ENCODE data around the gene DEAF1. TPM values are rescaled to one million over a fixed set of nuclear protein-coding genes. Genes with fewer than 3 reads are reported as not detected.

DEAF1 gene
- total and polyA plus RNA-seq, 10 of the 15 experiments (the other 5 are each of a cell fraction or from before 2014, with no cell fraction given) = 0.68 to 51.3 (median 25.9) TPM

DNA sequence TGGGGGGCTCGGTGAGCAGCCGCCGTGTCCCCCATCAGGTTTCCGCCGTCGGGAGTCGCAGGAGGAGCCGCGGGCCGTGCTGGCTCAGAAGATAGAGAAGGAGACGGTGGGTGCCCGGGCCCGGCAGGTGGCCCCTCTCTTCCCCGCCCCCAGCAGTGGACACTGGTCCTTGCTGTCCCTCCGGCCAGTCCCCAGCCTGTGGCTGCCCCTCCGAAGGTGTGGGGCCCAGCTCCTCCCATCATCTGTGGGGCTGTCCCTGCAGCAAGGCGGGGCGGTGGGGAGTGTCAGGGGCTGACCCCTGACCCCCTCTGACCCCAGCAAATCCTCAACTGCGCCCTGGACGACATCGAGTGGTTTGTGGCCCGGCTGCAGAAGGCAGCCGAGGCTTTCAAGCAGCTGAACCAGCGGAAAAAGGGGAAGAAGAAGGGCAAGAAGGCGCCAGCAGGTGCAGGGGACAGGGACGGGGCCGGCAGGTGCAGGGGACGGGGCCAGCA, 26.3 kb upstream of the DEAF1 start:
- Histone ChIP-seq H3K36me3 (ENCODE audit: control insufficient read depth in 2 of 2, insufficient read depth in 2 of 2, low read length in 1 of 2) (no peaks in the 10 kb centered on the region), H3K9ac (ENCODE audit: control insufficient read depth, insufficient read depth, low read length) (no peak overlapping the region), H3K4me1 (ENCODE audit: control insufficient read depth, insufficient read depth, low read length) (peaks cover 12% of the 10 kb centered on the region), H4K20me1 (ENCODE audit: control insufficient read depth, insufficient read depth) (no peaks in the 10 kb centered on the region), H3K27me3 (replicated peaks in 1 of 2; ENCODE audit: control insufficient read depth in 2 of 2, insufficient read depth in 2 of 2, low read length in 1 of 2) (0 out of 4 replicates have a peak, but pooled peaks cover 0 to 3% of the 10 kb centered on the region in 2 experiments), H3K4me3 (peak overlapping the region; percentile 57), H2AFZ (ENCODE audit: control insufficient read depth, low read depth, low read length) (0 out of 2 replicates have a peak overlapping the region, but pooled peaks have one; percentile 23), H3K4me2 (ENCODE audit: control insufficient read depth, insufficient read depth) (peak overlapping the region; percentile 84), H3K27ac (ENCODE audit: control insufficient read depth, insufficient read depth) (no peak overlapping the region), H3K79me2 (ENCODE audit: control insufficient read depth, insufficient read depth, low read length) (no peaks in the 10 kb centered on the region), H3K9me3 (replicated peaks; ENCODE audit: control insufficient read depth, insufficient read depth, low read length) (no peaks in the 10 kb centered on the region)
- intact Hi-C loops (cut with micrococcal nuclease; ENCODE audit: unreplicated experiment) = loop anchor here (2.0 to 5.0 kb wide), 2 partner anchors 24 to 104 kb away; partner anchors contain the start of gene IRF7
- FAIRE-seq (no peak), ATAC-seq (peak; percentile 2; the same call in 2 of the 3 replicates), DNase-seq (ENCODE audit: low read depth, low spot score) (no peak)
- 10% methylated on average over 21 of the region's 28 CpGs for WGBS (ENCODE audit: insufficient coverage, insufficient replicate concordance, low lambda C conversion rate, missing lambda C conversion rate)
- BruUV-seq (replicated peaks) = no TSS peak
- in situ Hi-C loops (cut with MboI) = loop anchor here (10.0 kb wide), 1 partner anchor 56 kb away; no protein-coding TSS in a partner anchor
- POLR2A ChIA-PET = interaction anchor here (0.6 to 8.2 kb wide), 8 partner anchors 14 to 193 kb away, joined by 3 to 72 read pairs (median 4); partner anchors contain the start of genes DEAF1, TALDO1 and TMEM80
- SMC1A ChIA-PET (ENCODE audit: uncharacterized antibody, unreplicated experiment) = interaction anchor here (0.9 to 2.7 kb wide), 5 partner anchors 25 to 61 kb away, joined by 3 to 30 read pairs (median 3); partner anchors contain the start of gene TMEM80
- RAD21 ChIA-PET (ENCODE audit: unreplicated experiment) = interaction anchor here (0.8 to 6.3 kb wide), 7 partner anchors 15 to 281 kb away, joined by 3 to 112 read pairs (median 6); partner anchors contain the start of genes DEAF1, EPS8L2 and TMEM80
- CTCF ChIA-PET = interaction anchor here (0.7 to 8.6 kb wide), 7 partner anchors 26 to 203 kb away, joined by 4 to 127 read pairs (median 17); partner anchors contain the start of genes DEAF1, LMNTD2 and TMEM80
- TF ChIP-seq, protein P1, sequence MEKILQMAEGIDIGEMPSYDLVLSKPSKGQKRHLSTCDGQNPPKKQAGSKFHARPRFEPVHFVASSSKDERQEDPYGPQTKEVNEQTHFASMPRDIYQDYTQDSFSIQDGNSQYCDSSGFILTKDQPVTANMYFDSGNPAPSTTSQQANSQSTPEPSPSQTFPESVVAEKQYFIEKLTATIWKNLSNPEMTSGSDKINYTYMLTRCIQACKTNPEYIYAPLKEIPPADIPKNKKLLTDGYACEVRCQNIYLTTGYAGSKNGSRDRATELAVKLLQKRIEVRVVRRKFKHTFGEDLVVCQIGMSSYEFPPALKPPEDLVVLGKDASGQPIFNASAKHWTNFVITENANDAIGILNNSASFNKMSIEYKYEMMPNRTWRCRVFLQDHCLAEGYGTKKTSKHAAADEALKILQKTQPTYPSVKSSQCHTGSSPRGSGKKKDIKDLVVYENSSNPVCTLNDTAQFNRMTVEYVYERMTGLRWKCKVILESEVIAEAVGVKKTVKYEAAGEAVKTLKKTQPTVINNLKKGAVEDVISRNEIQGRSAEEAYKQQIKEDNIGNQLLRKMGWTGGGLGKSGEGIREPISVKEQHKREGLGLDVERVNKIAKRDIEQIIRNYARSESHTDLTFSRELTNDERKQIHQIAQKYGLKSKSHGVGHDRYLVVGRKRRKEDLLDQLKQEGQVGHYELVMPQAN (conservative IDR thresholded peaks at IDR 0.05) = no peak
- TF ChIP-seq ZBED1 (IDR thresholded peaks at IDR 0.05; ENCODE audit: borderline replicate concordance) (no peak), RUNX3 (IDR thresholded peaks at IDR 0.05; ENCODE audit: low read length) (no peak), PAX8 (IDR thresholded peaks at IDR 0.05) (no peak), JUNB (IDR thresholded peaks at IDR 0.05) (no peak), ZNF622 (IDR thresholded peaks at IDR 0.05) (no peak), SMARCA5 (IDR thresholded peaks at IDR 0.05) (no peak), ZNF217 (IDR thresholded peaks at IDR 0.05) (no peak)
- TF ChIP-seq, protein P2, sequence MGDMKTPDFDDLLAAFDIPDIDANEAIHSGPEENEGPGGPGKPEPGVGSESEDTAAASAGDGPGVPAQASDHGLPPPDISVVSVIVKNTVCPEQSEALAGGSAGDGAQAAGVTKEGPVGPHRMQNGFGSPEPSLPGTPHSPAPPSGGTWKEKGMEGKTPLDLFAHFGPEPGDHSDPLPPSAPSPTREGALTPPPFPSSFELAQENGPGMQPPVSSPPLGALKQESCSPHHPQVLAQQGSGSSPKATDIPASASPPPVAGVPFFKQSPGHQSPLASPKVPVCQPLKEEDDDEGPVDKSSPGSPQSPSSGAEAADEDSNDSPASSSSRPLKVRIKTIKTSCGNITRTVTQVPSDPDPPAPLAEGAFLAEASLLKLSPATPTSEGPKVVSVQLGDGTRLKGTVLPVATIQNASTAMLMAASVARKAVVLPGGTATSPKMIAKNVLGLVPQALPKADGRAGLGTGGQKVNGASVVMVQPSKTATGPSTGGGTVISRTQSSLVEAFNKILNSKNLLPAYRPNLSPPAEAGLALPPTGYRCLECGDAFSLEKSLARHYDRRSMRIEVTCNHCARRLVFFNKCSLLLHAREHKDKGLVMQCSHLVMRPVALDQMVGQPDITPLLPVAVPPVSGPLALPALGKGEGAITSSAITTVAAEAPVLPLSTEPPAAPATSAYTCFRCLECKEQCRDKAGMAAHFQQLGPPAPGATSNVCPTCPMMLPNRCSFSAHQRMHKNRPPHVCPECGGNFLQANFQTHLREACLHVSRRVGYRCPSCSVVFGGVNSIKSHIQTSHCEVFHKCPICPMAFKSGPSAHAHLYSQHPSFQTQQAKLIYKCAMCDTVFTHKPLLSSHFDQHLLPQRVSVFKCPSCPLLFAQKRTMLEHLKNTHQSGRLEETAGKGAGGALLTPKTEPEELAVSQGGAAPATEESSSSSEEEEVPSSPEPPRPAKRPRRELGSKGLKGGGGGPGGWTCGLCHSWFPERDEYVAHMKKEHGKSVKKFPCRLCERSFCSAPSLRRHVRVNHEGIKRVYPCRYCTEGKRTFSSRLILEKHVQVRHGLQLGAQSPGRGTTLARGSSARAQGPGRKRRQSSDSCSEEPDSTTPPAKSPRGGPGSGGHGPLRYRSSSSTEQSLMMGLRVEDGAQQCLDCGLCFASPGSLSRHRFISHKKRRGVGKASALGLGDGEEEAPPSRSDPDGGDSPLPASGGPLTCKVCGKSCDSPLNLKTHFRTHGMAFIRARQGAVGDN (IDR thresholded peaks at IDR 0.05) = no peak
- TF ChIP-seq, protein P3, sequence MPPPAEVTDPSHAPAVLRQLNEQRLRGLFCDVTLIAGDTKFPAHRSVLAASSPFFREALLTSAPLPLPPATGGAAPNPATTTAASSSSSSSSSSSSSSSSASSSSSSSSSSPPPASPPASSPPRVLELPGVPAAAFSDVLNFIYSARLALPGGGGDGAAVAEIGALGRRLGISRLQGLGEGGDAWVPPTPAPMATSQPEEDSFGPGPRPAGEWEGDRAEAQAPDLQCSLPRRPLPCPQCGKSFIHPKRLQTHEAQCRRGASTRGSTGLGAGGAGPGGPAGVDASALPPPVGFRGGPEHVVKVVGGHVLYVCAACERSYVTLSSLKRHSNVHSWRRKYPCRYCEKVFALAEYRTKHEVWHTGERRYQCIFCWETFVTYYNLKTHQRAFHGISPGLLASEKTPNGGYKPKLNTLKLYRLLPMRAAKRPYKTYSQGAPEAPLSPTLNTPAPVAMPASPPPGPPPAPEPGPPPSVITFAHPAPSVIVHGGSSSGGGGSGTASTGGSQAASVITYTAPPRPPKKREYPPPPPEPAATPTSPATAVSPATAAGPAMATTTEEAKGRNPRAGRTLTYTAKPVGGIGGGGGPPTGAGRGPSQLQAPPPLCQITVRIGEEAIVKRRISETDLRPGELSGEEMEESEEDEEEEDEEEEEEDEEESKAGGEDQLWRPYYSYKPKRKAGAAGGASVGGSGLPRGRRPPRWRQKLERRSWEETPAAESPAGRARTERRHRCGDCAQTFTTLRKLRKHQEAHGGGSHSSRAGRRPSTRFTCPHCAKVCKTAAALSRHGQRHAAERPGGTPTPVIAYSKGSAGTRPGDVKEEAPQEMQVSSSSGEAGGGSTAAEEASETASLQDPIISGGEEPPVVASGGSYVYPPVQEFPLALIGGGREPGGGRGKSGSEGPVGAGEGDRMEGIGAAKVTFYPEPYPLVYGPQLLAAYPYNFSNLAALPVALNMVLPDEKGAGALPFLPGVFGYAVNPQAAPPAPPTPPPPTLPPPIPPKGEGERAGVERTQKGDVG (CRISPR knock-in tag; IDR thresholded peaks at IDR 0.05) = no peak
- TF ChIP-seq, protein P4, sequence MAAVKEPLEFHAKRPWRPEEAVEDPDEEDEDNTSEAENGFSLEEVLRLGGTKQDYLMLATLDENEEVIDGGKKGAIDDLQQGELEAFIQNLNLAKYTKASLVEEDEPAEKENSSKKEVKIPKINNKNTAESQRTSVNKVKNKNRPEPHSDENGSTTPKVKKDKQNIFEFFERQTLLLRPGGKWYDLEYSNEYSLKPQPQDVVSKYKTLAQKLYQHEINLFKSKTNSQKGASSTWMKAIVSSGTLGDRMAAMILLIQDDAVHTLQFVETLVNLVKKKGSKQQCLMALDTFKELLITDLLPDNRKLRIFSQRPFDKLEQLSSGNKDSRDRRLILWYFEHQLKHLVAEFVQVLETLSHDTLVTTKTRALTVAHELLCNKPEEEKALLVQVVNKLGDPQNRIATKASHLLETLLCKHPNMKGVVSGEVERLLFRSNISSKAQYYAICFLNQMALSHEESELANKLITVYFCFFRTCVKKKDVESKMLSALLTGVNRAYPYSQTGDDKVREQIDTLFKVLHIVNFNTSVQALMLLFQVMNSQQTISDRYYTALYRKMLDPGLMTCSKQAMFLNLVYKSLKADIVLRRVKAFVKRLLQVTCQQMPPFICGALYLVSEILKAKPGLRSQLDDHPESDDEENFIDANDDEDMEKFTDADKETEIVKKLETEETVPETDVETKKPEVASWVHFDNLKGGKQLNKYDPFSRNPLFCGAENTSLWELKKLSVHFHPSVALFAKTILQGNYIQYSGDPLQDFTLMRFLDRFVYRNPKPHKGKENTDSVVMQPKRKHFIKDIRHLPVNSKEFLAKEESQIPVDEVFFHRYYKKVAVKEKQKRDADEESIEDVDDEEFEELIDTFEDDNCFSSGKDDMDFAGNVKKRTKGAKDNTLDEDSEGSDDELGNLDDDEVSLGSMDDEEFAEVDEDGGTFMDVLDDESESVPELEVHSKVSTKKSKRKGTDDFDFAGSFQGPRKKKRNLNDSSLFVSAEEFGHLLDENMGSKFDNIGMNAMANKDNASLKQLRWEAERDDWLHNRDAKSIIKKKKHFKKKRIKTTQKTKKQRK (IDR thresholded peaks at IDR 0.05; ENCODE audit: low read depth, low read length) = no peak

All from GM12878 (cell line).